ENCODE data around the gene CLEC4F.

Gene CLEC4F

GRCh38 chr2:70820499-70820898 lies at the start of gene CLEC4F:
CLEC4F (minus strand) TSS chr2:70820599; CDS start chr2:70820523, 76 bp downstream.
- Histone ChIP-seq H3K36me3 (ENCODE audit: control insufficient read depth, insufficient read depth, low read length) (no peaks in the 10 kb centered on the region), H3K4me3 (ENCODE audit: low read depth, low read length) (no peak within 1 kb of the TSS), H3K27ac (ENCODE audit: low read depth, low read length) (no peak within 1 kb of the TSS), H3K4me1 (ENCODE audit: control insufficient read depth, insufficient read depth, low read length) (no peaks in the 10 kb centered on the region), H3K27me3 (ENCODE audit: control insufficient read depth, insufficient read depth, low read length) (peaks cover 24% of the 10 kb centered on the region; the same call in 1 of the 2 replicates), H3K9me3 (ENCODE audit: control insufficient read depth, insufficient read depth, low read depth, low read length) (no peaks in the 10 kb centered on the region), H3K9ac (ENCODE audit: low read length) (no peak within 1 kb of the TSS)

GRCh38 chr2:70868970-70869369 lies 48.6 kb upstream of the CLEC4F start:
- Histone ChIP-seq H3K4me3 (ENCODE audit: low read depth, low read length) (no peak overlapping the region), H3K36me3 (ENCODE audit: control insufficient read depth, insufficient read depth, low read length) (no peaks in the 10 kb centered on the region), H3K27ac (ENCODE audit: low read depth, low read length) (no peak overlapping the region), H3K4me1 (ENCODE audit: control insufficient read depth, insufficient read depth, low read length) (peaks cover 3% of the 10 kb centered on the region; the same call in 1 of the 2 replicates), H3K27me3 (ENCODE audit: control insufficient read depth, insufficient read depth, low read length) (peaks cover 72% of the 10 kb centered on the region), H3K9ac (ENCODE audit: low read length) (no peak overlapping the region), H3K9me3 (ENCODE audit: control insufficient read depth, insufficient read depth, low read depth, low read length) (no peaks in the 10 kb centered on the region)

GRCh38 chr2:70861777-70862625 lies 41.6 kb upstream of the CLEC4F start:
- Histone ChIP-seq H3K9ac (ENCODE audit: low read length) (no peak overlapping the region), H3K4me1 (ENCODE audit: control insufficient read depth, insufficient read depth, low read length) (no peaks in the 10 kb centered on the region), H3K27ac (ENCODE audit: low read depth, low read length) (no peak overlapping the region), H3K27me3 (ENCODE audit: control insufficient read depth, insufficient read depth, low read length) (peaks cover 87% of the 10 kb centered on the region), H3K36me3 (ENCODE audit: control insufficient read depth, insufficient read depth, low read length) (no peaks in the 10 kb centered on the region), H3K4me3 (ENCODE audit: low read depth, low read length) (no peak overlapping the region), H3K9me3 (ENCODE audit: control insufficient read depth, insufficient read depth, low read depth, low read length) (no peaks in the 10 kb centered on the region)

- Histone ChIP-seq H3K36me3 (ENCODE audit: control insufficient read depth, insufficient read depth, low read length) (no peaks in the 10 kb centered on the region), H3K4me1 (ENCODE audit: control insufficient read depth, insufficient read depth, low read length) (no peaks in the 10 kb centered on the region), H3K27ac (ENCODE audit: low read depth, low read length) (no peak overlapping the region), H3K9ac (ENCODE audit: low read length) (no peak overlapping the region), H3K27me3 (ENCODE audit: control insufficient read depth, insufficient read depth, low read length) (peaks cover 43% of the 10 kb centered on the region), H3K4me3 (ENCODE audit: low read depth, low read length) (no peak overlapping the region), H3K9me3 (ENCODE audit: control insufficient read depth, insufficient read depth, low read depth, low read length) (no peaks in the 10 kb centered on the region)
These were observed 35.3 kb upstream of the CLEC4F start for GRCh38 chr2:70855667-70856066.

- Histone ChIP-seq H3K4me1 (ENCODE audit: control insufficient read depth, insufficient read depth, low read length) (no peaks in the 10 kb centered on the region), H3K4me3 (ENCODE audit: low read depth, low read length) (no peak overlapping the region), H3K9me3 (ENCODE audit: control insufficient read depth, insufficient read depth, low read depth, low read length) (no peaks in the 10 kb centered on the region)
These were observed 34.0 kb upstream of the CLEC4F start for GRCh38 chr2:70854411-70854810.

GRCh38 chr2:70852824-70853223 lies 32.4 kb upstream of the CLEC4F start:
- no peak overlapping the region for H3K27ac ChIP-seq (ENCODE audit: low read depth, low read length)
- H3K27me3 ChIP-seq (ENCODE audit: control insufficient read depth, insufficient read depth, low read length) = peaks cover 29% of the 10 kb centered on the region
- H3K4me3 ChIP-seq (ENCODE audit: low read depth, low read length) = no peak overlapping the region
- no peaks in the 10 kb centered on the region for H3K9me3 ChIP-seq (ENCODE audit: control insufficient read depth, insufficient read depth, low read depth, low read length)
- H3K36me3 ChIP-seq (ENCODE audit: control insufficient read depth, insufficient read depth, low read length) = no peaks in the 10 kb centered on the region
- no peaks in the 10 kb centered on the region for H3K4me1 ChIP-seq (ENCODE audit: control insufficient read depth, insufficient read depth, low read length)
- H3K9ac ChIP-seq (ENCODE audit: low read length) = no peak overlapping the region

More at GRCh38 chr2:70854411-70854810, 34.0 kb upstream of the CLEC4F start:
- Histone ChIP-seq H3K36me3 (ENCODE audit: control insufficient read depth, insufficient read depth, low read length) (no peaks in the 10 kb centered on the region), H3K27me3 (ENCODE audit: control insufficient read depth, insufficient read depth, low read length) (peaks cover 32% of the 10 kb centered on the region), H3K27ac (ENCODE audit: low read depth, low read length) (no peak overlapping the region), H3K9ac (ENCODE audit: low read length) (no peak overlapping the region)

GRCh38 chr2:70851704-70852103 lies 31.3 kb upstream of the CLEC4F start:
- no peaks in the 10 kb centered on the region for H3K4me1 ChIP-seq (ENCODE audit: control insufficient read depth, insufficient read depth, low read length)
- H3K9me3 ChIP-seq (ENCODE audit: control insufficient read depth, insufficient read depth, low read depth, low read length) = no peaks in the 10 kb centered on the region
- no peak overlapping the region for H3K27ac ChIP-seq (ENCODE audit: low read depth, low read length)
- H3K4me3 ChIP-seq (ENCODE audit: low read depth, low read length) = no peak overlapping the region
- peaks cover 19% of the 10 kb centered on the region for H3K27me3 ChIP-seq (ENCODE audit: control insufficient read depth, insufficient read depth, low read length)
- H3K36me3 ChIP-seq (ENCODE audit: control insufficient read depth, insufficient read depth, low read length) = no peaks in the 10 kb centered on the region
- H3K9ac ChIP-seq (ENCODE audit: low read length) = no peak overlapping the region

- Histone ChIP-seq H3K9me3 (ENCODE audit: control insufficient read depth, insufficient read depth, low read depth, low read length) (no peaks in the 10 kb centered on the region), H3K27ac (ENCODE audit: low read depth, low read length) (no peak overlapping the region), H3K36me3 (ENCODE audit: control insufficient read depth, insufficient read depth, low read length) (no peaks in the 10 kb centered on the region), H3K4me3 (ENCODE audit: low read depth, low read length) (no peak overlapping the region), H3K4me1 (ENCODE audit: control insufficient read depth, insufficient read depth, low read length) (no peaks in the 10 kb centered on the region), H3K27me3 (ENCODE audit: control insufficient read depth, insufficient read depth, low read length) (peaks cover 11% of the 10 kb centered on the region; the same call in 1 of the 2 replicates), H3K9ac (ENCODE audit: low read length) (no peak overlapping the region)
These were observed 30.5 kb upstream of the CLEC4F start for GRCh38 chr2:70850925-70851324.

GRCh38 chr2:70842401-70842800 lies 22.0 kb upstream of the CLEC4F start:
- Histone ChIP-seq H3K9ac (ENCODE audit: low read length) (no peak overlapping the region), H3K4me3 (ENCODE audit: low read depth, low read length) (no peak overlapping the region), H3K4me1 (ENCODE audit: control insufficient read depth, insufficient read depth, low read length) (peaks cover 8% of the 10 kb centered on the region; the same call in 1 of the 2 replicates), H3K27me3 (ENCODE audit: control insufficient read depth, insufficient read depth, low read length) (no peaks in the 10 kb centered on the region; the same call in 1 of the 2 replicates), H3K36me3 (ENCODE audit: control insufficient read depth, insufficient read depth, low read length) (no peaks in the 10 kb centered on the region), H3K9me3 (ENCODE audit: control insufficient read depth, insufficient read depth, low read depth, low read length) (no peaks in the 10 kb centered on the region), H3K27ac (ENCODE audit: low read depth, low read length) (no peak overlapping the region)

GRCh38 chr2:70837980-70838925 lies 17.9 kb upstream of the CLEC4F start:
- no peak overlapping the region for H3K9ac ChIP-seq (ENCODE audit: low read length)
- H3K36me3 ChIP-seq (ENCODE audit: control insufficient read depth, insufficient read depth, low read length) = no peaks in the 10 kb centered on the region
- H3K4me3 ChIP-seq (ENCODE audit: low read depth, low read length) = no peak overlapping the region
- no peaks in the 10 kb centered on the region for H3K9me3 ChIP-seq (ENCODE audit: control insufficient read depth, insufficient read depth, low read depth, low read length)
- H3K27me3 ChIP-seq (ENCODE audit: control insufficient read depth, insufficient read depth, low read length) = peaks cover 12% of the 10 kb centered on the region
- H3K4me1 ChIP-seq (ENCODE audit: control insufficient read depth, insufficient read depth, low read length) = peaks cover 8% of the 10 kb centered on the region; the same call in 1 of the 2 replicates
- no peak overlapping the region for H3K27ac ChIP-seq (ENCODE audit: low read depth, low read length)

GRCh38 chr2:70835643-70836042 lies 15.2 kb upstream of the CLEC4F start, which contains the start of gene CD207:
CD207 (minus strand) TSS chr2:70835816; CDS start chr2:70835776, 40 bp downstream.
- no peak within 1 kb of the TSS for H3K27ac ChIP-seq (ENCODE audit: low read depth, low read length)
- H3K27me3 ChIP-seq (ENCODE audit: control insufficient read depth, insufficient read depth, low read length) = peaks cover 15% of the 10 kb centered on the region
- H3K4me3 ChIP-seq (ENCODE audit: low read depth, low read length) = no peak within 1 kb of the TSS
- H3K9ac ChIP-seq (ENCODE audit: low read length) = no peak within 1 kb of the TSS
- H3K36me3 ChIP-seq (ENCODE audit: control insufficient read depth, insufficient read depth, low read length) = no peaks in the 10 kb centered on the region
- no peaks in the 10 kb centered on the region for H3K4me1 ChIP-seq (ENCODE audit: control insufficient read depth, insufficient read depth, low read length)
- H3K9me3 ChIP-seq (ENCODE audit: control insufficient read depth, insufficient read depth, low read depth, low read length) = no peaks in the 10 kb centered on the region

All from HUES6 (cell line).